NCI-H1436 (cell line): ENCODE results near the gene RASSF7.

Experiments used
- DNase-seq: peaks from one replicate; lab custom pipeline; 2025; lab: John Stamatoyannopoulos, UW

The RASSF7 gene

DNA sequence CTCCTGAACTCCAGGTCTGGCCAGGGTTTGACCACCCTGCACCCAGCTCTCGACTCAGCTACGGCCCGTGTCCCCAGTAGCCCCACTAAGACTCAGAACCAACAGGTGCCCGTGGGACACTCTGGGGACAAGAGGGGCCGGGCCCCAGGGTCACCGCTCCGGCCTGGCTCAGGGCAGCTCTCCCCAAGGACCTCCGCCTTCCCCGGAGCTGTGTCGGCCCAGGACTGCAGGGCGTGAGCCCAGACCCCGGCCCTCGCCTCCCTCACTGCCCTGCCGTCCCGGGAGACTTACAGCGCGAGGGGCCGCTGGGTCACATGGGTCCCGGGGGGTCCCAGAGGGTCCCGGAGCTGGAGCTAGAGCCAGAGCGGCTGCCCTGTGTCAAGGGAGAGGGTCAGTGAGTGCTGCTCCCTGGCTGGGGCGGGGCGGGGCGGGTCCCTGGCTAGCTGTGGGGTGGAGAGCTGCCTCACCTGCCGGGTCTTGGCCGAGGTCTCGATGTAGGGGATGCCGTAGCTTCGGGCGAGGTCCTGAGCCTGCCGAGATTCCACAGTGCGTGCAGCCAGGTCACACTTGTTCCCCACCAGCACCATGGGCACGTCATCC lies 27.7 kb upstream of the RASSF7 start:
- no peak for DNase-seq

DNA sequence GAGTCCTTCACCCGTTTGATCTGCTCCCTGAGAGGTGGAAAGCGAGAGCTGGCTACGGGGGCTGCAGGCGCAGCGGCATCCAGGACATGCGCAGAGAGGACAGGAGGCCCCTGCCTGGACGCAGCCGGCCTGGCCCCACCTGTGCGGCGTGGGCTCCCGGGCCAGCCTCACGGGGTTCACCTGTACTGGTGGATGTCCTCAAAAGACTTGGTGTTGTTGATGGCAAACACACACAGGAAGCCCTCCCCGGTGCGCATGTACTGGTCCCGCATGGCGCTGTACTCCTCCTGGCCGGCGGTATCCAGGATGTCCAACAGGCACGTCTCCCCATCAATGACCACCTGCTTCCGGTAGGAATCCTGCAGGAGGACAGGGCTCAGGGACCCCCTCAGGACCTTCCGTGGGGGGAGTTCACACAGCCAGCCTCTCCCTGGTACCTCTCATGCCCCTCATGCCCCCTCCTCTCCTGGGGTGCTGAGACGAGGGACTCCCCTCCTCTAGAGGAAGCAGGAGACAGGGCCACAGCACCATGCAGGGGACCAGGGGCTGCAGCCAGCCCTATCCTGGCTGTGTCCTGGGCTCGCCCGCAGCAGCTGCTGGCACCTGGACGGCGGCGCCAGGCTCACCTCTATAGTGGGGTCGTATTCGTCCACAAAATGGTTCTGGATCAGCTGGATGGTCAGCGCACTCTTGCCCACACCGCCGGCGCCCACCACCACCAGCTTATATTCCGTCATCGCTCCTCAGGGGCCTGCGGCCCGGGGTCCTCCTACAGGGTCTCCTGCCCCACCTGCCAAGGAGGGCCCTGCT lies 27.0 kb upstream of the RASSF7 start:
- DNase-seq, result no peak

DNA sequence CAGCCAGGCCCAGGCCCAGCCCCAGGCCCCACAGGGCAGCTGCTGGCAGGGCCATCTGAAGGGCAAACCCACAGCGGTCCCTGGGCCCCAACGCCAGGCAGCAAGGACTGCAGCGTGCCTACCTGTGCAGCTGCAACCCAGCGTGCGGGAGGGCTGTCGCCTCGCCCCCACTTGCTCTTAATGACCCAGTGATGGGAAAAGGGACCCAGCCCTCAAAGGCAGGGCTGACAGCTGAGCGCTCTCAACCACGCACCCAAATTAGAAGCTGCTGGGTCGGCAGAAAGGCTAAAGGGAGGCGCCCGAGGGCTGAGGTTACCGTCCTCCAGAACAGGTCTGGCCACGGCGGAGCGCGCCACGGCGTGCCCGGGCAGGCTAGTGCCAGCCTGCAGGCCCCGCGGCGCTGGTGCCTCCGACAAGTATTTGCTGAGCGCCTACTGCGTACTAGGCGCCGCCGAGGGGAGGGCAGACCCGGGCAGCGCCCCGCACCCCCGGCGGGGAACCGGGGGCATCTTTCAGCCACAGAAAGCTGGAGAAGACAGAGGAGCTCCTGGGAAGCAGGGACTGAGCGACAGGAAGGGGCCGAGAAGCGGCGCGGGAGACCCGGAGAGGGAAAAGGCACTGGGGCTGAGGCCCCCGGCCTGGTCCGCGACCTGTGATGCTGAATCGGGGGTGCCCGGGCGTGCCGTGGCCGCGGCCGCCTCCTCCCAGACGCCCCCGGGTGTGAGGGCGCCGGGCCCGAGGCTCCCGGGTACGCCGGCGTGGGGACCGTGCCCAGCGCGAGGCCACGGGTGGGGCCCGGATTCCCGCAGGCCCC lies 26.2 kb upstream of the RASSF7 start:
- DNase-seq, result peak; percentile 25

DNA sequence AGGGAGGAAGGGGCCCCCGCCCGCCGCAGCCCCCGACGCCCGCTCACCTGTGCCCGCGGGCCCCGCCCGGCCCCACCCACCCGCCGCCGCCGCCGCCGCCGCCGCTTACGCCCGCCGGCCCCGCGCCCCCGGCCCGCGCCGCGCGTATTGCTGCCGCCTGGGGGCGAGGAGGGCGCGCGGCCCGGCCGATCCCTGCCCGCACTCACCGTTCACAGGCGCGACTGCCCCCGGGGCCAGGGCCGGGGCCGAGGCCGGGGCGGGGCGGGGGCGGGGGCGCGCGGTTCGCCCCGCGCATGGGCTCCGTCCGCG lies 25.6 kb upstream of the RASSF7 start:
- DNase-seq, result no peak

DNA sequence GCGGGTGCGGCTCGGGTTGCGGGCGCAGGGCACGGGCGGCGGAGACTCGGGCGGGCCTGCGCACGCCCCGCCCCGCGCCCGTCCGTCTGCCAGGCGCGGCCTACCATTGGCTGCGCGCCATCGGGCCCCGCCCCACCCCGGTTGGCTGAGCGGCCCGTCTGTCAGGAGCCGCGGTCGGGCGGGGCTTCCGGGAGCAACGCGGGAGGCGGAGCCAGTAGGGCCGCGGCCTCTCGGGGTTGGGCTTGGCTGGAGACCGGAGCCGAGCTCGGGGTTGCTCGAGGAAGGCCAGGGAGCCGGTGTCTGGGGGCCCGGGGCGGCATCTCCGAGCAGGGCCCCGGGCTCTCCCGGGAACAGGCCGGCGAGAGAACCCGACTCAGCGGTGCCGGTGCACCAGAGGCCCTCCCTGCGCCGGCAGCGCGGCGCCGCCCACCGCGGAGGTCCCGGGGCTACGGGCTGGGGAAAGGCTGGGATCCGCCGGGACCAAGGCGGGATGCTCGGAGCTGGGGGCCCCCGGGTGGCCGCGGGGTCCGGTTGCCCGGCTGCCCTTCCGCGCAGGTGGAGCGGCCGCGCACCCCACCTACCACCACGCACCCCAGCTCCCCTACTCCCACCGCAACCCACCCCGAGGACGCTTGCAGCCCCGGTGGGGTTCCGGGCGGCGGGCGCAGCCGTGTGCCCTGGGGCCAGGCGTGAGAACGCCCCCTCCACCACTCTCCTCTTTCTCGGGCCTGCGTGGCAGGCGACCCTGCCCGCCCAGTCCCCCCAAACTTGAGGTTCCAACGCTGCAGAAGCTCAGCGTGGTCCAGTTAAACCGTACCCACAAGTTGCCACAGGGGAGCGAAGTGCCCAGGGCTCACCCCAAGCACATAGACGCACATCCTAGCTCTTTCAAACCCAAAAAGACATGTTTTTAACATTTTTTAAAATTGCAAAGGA lies 25.0 kb upstream of the RASSF7 start, which contains the start of gene HRAS:
HRAS (minus strand) TSS at position 58 of the 936 bp plus-strand sequence.
- DNase-seq, result peak; percentile 93

DNA sequence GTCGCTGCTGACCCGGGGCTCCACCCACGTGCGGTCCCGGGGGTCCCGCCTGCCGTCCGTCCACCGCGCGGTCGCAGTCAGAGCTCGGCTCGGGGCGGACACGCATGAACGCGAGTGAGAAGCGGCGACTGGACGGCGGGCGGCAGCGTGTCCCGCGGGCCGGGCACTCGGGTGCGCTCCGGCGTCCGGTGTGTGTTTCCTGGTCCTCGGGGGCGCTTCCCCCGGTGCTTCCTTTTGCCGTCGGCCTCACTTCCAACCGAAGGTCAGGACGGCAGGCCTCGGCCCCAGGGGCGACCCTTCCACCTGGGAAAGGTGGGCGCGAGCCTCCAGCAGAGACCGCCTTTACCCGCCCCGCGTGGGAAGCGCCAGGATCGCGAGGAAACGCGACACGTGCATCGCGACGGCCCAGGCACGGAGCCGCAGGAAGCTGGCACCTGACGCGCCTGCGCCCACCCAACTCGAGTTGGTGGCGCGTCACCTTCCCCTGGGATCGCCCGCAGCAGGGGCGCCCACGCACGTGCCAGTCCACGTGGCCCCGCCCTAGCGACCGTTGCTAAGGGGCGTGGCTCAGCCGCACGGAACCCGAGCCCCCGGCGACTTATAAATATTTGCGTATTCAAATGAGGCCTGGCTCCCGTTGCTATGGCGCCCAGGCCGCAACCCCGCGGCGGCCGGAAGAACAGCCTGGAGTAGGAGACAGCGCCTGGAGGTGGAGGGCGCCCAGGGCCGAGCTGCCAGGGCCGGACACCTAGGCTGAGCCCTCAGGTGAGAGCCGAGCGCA lies 23.7 kb upstream of the RASSF7 start, which contains the start of gene LRRC56:
LRRC56 (plus strand) TSS at position 687 of the 781 bp plus-strand sequence. CDS start 3,158 bp downstream, outside the sequence.
- DNase-seq, result peak; percentile 89

DNA sequence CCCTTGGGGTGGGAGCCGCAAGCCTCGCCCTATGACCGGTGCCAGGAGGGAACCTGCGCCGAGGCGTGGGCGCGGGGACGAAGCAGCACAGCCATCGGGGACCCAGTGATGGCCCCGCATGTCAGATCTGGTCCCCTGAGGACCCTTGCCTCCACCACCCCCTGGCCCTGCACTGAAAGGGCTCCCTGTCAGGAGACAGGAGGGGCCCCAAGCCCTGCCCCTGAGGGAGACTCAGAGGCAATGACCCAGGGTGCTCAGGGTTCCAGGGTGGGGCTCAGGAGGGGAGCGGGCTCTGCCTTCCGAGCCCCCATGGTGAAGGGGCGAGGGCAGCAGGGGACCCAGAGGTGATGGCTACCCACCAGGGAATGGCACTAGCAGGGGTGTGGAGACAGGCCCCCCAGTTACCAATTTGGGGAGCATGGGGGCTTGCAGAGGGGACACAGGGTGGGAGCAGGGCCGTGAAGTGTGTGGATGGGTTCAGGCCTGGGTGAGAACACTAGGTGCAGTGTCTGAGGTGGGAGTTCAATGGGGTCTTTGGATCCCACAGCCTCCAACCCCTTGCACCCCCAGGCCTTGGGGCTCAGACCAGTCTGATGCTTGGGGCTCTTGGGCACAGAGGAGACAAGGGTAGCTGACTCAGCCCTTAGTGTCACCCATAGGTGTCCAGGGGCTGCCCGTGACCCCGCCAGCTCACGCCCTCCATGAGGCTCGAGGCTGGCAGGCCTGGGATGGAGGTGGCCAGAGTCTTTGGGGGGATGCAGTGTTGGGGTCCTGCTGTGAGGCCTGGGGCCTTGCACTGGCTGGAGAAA lies 22.9 kb upstream of the RASSF7 start:
- DNase-seq, result no peak

DNA sequence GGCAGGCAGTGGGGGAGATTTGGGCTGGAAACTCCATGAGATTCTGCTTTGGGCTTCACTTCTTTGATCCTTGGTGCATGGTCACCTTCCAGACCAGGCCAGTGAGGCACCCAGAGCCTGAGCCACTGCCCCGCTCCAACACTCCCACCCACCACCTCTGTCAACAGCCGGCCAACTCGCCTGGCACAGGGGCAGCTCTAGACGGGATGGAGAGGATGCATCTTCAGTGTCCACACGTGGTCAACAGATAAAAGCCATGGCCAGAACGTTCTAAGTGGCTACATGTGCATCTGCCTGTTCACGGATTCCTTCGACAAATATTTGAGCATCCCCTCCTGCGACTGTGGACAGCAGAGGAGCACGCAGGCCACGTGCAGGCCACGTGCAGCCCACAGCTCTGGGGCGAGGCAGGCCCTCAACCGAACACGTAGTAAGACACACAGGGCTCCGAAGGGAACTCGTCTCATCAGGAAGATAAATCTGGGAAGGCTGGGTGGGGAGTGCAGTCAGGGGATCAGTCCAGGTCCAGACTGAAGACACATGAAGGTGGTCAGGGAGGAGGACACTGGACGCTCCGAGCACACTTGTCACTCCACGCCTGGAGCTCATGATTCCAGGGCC lies 22.2 kb upstream of the RASSF7 start:
- DNase-seq, result no peak

DNA sequence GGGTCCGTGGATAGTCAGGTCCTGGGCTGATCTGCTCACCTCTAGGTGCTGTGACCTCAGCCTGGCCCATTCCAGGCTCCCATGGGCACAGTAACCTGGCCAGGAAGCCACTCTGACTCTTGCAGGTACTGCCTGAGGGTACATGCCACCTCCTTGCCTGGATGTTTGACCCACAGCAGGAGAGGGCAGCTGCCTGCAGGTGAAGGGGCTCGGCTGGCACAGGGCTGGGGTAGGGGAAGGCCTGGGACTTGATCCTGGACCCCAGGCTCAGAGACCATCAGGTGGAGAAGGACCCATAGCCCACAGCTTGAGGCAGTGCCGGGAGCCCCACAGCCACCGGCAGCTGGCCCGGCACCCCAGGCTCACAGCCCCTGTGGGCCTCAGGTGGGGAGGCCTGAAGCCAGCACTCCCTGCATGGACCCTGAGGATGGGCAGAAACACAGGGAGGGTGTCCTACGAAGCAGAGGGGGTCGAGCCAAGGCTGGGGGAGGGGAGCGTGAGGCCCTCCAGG lies 20.7 kb upstream of the RASSF7 start:
- no peak for DNase-seq

DNA sequence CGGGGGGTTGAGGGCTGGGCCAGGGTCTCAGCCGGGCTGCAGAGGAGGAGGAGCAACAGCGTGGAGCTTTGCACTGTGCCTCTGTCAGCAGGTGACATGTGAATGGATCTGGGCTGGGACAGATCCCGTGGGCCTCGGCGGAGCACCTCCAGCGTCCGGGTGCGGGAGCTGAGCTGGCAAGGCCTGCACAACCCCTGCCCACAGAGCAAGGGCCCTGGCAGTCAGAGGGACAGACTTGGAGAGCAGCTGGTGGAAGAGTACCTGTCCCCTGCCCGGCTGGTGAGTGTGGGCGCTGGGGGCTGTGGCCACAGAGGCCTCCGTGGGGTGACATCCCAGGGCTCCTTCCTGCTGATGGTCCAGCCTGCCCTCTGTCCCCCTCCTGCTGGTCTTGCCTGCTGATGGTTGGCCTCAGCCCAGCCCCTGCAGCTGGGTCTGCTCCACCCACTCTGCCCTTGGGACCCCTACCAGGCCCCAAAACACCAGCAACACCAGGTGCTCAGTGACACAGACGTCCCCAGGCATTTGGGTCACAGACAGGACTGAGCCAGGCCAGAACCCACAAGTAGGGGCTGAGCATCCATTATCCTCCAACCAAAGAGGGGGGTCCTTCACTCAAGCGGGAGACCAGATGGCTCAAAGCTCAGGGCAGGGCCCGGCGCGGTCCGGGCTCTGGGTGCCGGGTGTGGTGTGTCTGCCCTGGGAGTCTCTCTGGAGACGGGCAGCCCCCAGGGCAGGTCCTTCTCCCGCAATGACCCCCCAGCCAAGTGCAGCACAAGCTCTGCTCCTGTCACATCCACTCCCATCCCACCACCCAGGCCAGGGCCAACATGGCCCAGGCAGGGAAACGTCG lies 20.0 kb upstream of the RASSF7 start:
- DNase-seq, result no peak

DNA sequence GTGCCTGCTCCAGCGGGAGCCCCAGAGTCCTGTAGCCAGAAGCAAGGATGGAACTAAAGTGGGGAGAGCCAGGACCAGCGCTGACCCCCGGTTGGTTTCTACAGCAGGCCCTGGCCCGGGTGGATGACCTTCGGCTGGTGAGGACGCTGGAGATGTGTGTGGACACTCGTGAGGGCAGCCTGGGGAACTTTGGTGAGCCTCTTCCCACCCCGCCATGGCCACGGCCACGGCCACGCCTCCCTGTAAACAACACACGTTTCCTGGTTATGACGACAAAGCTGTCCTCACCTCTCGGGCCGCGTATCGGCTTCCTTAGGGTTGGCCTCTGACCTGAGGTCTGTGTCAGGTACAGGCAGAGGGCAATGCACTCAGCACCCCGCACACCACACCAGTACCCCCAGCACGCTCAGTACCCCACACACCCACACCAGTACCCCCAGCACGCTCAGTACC lies 19.3 kb upstream of the RASSF7 start:
- no peak for DNase-seq

DNA sequence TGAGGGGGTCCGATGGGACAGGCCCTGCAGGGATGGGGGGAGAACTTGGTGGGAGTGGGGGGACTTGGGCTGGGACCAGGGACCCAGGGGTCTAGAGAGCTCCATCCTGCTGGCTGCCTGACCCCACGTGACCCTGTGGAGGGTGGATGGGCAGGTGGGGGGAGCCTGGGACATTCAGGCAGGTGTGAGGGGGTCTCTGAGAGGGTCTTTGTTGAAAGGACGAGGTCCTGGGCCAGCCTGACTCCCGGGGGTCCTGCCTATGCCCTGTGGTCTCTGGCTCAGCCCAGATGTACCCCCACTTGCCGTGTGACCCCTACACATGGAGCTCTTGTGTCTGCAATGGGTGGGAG lies 16.0 kb upstream of the RASSF7 start:
- DNase-seq, result no peak

DNA sequence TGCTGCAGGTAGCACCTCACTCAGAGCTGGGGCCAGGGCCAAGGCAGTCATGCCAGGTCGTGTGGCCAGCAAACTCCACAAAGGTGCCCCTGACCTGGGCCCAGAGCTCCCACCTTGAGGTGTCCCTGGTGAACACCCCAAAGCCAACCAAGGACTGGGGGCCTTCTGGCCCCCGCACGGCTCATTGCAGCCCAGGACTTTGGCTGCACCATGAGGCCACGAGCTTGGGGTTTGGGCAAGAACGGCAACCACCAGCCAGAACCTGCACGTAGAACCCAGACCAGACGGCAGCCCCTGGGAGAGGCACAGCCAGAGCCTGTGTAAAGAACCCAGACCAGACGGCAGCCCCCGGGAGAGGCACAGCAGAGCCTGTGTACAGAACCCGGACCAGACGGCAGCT lies 15.6 kb upstream of the RASSF7 start:
- no peak for DNase-seq

DNA sequence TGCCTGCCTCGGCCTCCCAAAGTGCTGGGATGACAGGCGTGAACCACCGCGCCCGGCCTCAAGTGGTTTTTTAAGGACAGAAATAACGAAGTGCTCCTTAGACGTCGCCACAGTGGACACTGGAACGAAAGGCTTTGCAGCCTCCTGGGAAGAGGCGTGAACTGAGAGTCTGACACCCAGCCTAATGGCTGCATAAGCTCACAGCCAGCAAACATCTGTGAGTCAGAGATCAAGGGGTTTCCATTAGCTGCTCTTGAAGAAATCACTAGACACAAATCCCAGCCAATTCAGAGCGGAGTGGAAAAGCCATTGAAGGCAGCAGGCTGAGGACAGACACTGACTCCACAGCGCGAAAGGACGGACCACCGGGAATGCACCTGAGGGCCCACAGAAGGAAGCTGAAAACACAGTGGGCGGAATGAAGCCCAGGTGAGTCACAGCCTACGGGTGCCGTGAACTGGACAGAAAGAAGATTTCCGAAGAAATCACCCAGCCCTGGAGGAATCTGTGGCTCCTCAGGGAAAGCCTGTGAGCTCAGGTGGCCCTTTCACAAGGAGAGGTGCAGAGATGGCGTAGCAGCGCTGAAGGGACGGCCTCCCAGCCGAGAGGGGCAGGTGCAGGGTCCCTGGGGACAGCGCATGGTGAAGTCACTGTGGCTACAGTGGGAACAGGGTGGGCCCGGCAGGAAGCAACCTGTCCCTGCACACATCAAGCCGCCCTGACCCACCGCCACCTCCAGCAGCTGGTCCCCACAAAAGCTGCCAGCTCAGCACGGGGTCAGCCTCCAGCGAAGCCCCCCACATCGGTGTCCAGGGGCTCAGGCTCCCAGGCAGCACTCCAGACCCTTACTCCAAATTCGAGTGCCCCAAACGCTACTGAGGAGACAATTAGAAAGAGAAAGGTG lies 11.8 kb upstream of the RASSF7 start:
- peak; percentile 87 for DNase-seq

DNA sequence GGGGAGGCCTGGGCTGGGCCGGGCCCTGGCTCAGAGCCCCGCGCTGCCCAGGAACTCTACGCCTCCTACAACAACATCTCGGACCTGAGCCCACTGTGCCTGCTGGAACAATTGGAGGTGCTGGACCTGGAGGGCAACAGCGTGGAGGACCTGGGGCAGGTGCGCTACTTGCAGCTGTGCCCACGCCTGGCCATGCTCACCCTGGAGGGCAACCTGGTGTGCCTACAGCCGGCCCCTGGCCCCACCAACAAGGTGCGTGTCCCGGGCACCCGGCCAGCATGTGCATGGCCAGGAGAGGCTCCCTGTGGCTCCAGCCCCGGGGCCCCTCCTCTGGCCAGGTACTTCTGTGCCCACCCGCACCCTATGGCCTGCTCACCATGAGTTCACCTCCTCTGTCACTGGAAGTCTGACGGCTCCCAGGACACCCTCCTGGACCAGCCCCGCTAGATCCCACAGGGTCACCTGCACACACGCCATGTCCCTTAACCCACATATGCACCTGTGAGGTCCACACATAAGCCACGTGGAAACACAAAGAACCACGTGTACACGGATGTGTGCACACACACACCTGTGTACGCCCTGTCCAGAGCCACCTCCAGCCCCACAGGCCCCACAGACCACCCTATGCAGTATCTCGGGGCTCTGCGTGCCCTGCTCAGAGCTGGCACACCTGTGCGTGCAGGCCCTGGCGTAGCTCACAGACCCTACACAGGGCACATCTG lies 10.6 kb upstream of the RASSF7 start:
- DNase-seq, result no peak

DNA sequence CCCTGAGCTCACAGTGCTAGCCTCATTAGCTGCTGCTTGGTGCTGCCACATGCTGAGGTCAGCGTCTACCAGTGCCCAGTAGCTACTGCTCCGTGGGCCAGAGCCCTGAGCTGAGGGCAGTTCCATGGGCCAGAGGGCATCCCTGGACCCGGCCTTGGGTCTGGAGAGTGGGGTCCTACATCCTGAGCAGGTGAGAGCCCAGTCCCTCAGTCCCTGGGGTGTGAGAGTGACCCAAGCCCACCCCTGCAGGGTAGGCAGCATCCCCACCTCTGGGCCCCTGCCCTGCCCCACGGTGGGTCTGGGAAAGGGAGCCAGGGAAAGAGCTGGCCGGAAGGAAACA lies 10.1 kb upstream of the RASSF7 start:
- no peak for DNase-seq

DNA sequence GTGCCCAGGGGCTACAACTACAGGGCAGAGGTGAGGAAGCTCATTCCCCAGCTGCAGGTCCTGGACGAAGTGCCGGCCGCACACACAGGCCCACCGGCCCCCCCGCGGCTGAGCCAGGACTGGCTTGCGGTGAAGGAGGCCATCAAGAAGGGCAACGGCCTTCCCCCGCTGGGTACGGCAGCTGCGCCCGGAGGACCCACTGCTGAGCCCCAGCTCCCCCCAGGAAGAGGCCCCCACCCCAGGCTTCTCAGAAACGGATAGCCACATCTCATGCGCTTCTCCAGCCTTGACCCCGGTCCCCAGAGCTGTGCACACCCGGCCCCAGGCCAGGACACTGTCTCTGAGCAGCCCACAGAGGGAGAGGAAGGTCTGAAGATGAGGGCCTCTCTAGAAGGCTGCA lies 9.6 kb upstream of the RASSF7 start:
- DNase-seq, result no peak
